Osteocyte (in vitro differentiated cells): ENCODE results near the gene DYTN. TPM values are rescaled to one million over a fixed set of nuclear protein-coding genes. Genes with fewer than 3 reads are reported as not detected.

ENCODE experiments used
- DNase-seq: peaks from one replicate; pipeline ENCODE4 v3.0.0; 2021; ENCODE audit warnings: mixed read lengths; ENCODE audit not compliant: unreplicated experiment; ENCODE audit errors: extremely low spot score
- H3K27ac Mint-ChIP-seq: one replicate; pipeline ENCODE4 v1.8.0; 2021; ENCODE audit warnings: mild to moderate bottlenecking, mixed read lengths; ENCODE audit not compliant: unreplicated experiment
- H3K27me3 Mint-ChIP-seq: one replicate; pipeline ENCODE4 v1.8.0; 2021; ENCODE audit warnings: mixed read lengths; ENCODE audit not compliant: unreplicated experiment
- H3K36me3 Mint-ChIP-seq: one replicate; pipeline ENCODE4 v1.8.0; 2021; ENCODE audit warnings: mixed read lengths; ENCODE audit not compliant: unreplicated experiment
- H3K4me1 Mint-ChIP-seq: one replicate; pipeline ENCODE4 v1.8.0; 2021; ENCODE audit warnings: mixed read lengths; ENCODE audit not compliant: unreplicated experiment
- H3K4me3 Mint-ChIP-seq: one replicate; pipeline ENCODE4 v1.8.0; 2021; ENCODE audit warnings: mild to moderate bottlenecking, moderate library complexity, mixed read lengths; ENCODE audit not compliant: unreplicated experiment
- H3K9me3 Mint-ChIP-seq: one replicate; pipeline ENCODE4 v1.8.0; 2021; ENCODE audit warnings: mixed read lengths; ENCODE audit not compliant: unreplicated experiment
- total RNA-seq: library from RNA; stranded (reverse); gene quantifications from 2 replicates; pipeline ENCODE4 v1.2.1, GENCODE V29; 2021
- TF ChIP-seq, protein P1 (sequence below): fragments of 200-600 bp; sonication (generic); IDR thresholded peaks from 2 replicates; pipeline ENCODE4 v1.5.0; 2021; ENCODE audit warnings: antibody characterized with exemption, mild to moderate bottlenecking, moderate library complexity

Gene DYTN
- total RNA-seq, 1 donor from 2014 or later = not detected

DNA sequence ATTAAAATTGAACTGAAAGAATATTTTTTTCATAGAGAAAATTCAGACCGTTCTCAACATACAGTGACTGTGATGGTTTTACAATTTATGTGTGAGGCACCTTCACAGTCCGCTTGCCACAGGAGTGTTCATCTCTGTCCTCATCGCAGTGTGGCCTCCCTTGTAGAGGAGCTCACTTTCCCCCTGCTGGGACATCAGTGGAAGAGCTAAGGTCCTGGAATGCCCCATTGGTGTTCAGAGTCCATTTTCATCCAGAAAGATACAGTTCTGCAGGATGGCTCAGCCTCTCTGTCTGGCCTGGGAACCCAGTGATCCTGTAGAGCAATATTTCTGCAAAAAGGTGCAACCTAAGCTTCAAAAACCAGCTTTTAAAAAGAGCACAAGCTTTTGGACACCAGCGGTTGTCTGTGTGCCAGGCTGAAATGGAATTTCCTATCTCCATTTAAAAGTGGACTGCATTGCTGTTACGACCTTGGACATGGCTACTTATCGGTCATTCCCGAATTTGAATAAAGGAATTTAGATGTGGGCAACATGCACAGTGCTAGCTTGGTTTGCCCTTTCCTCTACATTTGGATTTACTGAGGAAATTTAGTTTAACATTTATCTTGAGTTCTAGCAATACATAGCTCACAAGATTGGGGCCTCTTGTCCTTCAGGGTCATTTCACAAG, 102.6 kb downstream of the DYTN start:
- Mint-ChIP-seq H3K4me1 (peaks cover 15% of the 10 kb centered on the region), H3K9me3 (no peaks in the 10 kb centered on the region), H3K4me3 (no peak overlapping the region), H3K27me3 (no peaks in the 10 kb centered on the region), H3K36me3 (no peaks in the 10 kb centered on the region), H3K27ac (no peak overlapping the region)
- TF ChIP-seq, protein P1, sequence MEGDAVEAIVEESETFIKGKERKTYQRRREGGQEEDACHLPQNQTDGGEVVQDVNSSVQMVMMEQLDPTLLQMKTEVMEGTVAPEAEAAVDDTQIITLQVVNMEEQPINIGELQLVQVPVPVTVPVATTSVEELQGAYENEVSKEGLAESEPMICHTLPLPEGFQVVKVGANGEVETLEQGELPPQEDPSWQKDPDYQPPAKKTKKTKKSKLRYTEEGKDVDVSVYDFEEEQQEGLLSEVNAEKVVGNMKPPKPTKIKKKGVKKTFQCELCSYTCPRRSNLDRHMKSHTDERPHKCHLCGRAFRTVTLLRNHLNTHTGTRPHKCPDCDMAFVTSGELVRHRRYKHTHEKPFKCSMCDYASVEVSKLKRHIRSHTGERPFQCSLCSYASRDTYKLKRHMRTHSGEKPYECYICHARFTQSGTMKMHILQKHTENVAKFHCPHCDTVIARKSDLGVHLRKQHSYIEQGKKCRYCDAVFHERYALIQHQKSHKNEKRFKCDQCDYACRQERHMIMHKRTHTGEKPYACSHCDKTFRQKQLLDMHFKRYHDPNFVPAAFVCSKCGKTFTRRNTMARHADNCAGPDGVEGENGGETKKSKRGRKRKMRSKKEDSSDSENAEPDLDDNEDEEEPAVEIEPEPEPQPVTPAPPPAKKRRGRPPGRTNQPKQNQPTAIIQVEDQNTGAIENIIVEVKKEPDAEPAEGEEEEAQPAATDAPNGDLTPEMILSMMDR = no peak
- no peak for DNase-seq

DNA sequence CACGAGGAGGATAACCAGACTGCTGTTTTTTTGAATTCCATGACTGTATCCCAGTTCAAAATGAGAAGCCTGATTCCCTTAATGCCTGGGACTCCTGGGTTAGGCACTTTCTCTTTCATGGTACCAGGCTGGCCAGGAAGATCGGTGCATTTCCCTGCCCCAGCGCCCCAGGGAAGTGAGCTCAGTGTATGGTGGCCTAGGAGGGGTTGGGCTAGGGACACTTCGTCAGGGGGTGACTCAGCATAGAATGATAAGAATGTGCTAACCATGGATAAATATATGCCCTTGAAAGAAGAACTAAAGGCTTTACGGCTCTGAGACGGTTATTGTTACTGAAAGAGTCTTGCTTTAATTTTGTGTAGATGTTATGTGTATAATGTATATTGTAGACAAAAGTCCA, 103.4 kb downstream of the DYTN start:
- Mint-ChIP-seq H3K4me3 (no peak overlapping the region), H3K27ac (no peak overlapping the region), H3K36me3 (no peaks in the 10 kb centered on the region), H3K27me3 (no peaks in the 10 kb centered on the region), H3K4me1 (peaks cover 15% of the 10 kb centered on the region), H3K9me3 (no peaks in the 10 kb centered on the region)
- TF ChIP-seq, protein P1 = no peak
- DNase-seq = no peak

DNA sequence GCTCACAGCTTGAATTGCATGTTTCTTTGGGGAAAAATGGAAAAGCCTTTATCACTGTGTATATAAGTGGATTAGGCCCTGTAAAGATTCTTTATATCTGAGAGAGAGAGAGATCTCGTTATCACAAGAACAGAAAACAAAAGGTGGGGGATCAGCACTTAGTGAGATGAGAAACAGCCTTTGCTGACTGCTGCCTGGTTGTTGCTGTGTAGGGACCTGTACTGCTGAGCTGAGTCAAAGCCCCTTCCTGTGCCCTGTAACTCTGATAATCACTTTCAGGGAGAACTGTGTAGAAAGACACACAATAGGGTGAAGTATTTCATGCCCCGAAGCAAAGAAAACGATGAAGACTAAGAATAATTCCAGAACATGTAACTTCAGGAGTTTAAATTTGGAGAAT, 106.5 kb downstream of the DYTN start:
- Mint-ChIP-seq H3K27ac (no peak overlapping the region), H3K4me3 (no peak overlapping the region), H3K4me1 (peaks cover 15% of the 10 kb centered on the region), H3K36me3 (no peaks in the 10 kb centered on the region), H3K9me3 (no peaks in the 10 kb centered on the region), H3K27me3 (no peaks in the 10 kb centered on the region)
- no peak for DNase-seq
- TF ChIP-seq, protein P1 = no peak

DNA sequence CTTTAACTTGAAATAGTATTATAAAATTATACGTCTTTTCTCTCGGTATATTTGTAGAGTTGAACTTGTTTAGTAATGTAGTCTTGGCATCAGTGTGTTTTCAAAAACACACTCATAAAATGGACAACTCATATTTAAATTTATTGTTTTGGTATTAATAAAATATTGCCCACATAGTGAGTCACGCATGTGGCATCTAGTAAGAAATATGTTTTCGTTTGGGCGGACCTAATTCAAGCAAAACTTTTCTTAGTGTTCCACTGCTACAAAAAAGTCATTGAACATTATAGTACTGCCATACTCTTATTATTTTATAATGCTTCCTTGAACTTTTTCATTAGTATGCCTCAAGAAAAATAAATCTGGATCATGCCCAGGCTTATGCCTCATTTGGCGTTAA, 107.0 kb downstream of the DYTN start:
- Mint-ChIP-seq H3K27ac (no peak overlapping the region), H3K27me3 (no peaks in the 10 kb centered on the region), H3K9me3 (no peaks in the 10 kb centered on the region), H3K4me3 (no peak overlapping the region), H3K36me3 (no peaks in the 10 kb centered on the region), H3K4me1 (peaks cover 15% of the 10 kb centered on the region)
- no peak for DNase-seq
- TF ChIP-seq, protein P1 = no peak

DNA sequence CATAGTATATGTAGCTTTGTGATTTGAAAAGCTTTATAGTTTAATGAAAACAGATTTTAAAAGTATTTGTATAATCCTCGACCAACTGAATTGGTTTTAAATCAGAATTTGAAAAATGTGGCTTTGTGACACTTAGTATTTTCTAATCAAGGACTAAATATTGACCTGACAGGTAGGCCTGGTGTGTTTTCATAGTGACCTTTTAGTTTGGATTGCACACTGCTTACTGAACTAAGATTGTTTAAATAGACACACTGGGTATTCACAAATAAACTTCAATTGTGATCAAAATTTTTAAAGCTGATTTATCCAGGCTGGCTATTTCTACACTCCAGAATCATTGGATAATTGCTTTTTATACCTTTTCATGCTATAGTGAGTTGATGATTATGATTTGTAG, 107.7 kb downstream of the DYTN start:
- Mint-ChIP-seq H3K4me1 (peaks cover 15% of the 10 kb centered on the region), H3K4me3 (no peak overlapping the region), H3K9me3 (no peaks in the 10 kb centered on the region), H3K27me3 (no peaks in the 10 kb centered on the region), H3K27ac (no peak overlapping the region), H3K36me3 (no peaks in the 10 kb centered on the region)
- TF ChIP-seq, protein P1 = no peak
- no peak for DNase-seq
